Esophagus (tissue), 2 donors: Measurements from ENCODE around the gene RAD51B. TPM values are rescaled to one million over a fixed set of nuclear protein-coding genes. Genes with fewer than 3 reads are reported as not detected.

ENCODE experiments used
- H3K27ac ChIP-seq, 2 donors: one replicate each; pipeline ENCODE4 v1.5.1; 2013; ENCODE audit warnings: low read depth in 2 of 2, mild to moderate bottlenecking in 2 of 2, inconsistent platforms in 1 of 2, low read length in 1 of 2, moderate library complexity in 1 of 2
- H3K27me3 ChIP-seq, 2 donors: one replicate each; pipeline ENCODE4 v1.6.1; 2013; ENCODE audit warnings: low read length in 2 of 2, control low read depth in 1 of 2, mild to moderate bottlenecking in 1 of 2; ENCODE audit not compliant: insufficient read depth in 2 of 2, control insufficient read depth in 1 of 2
- H3K36me3 ChIP-seq, 2 donors: one replicate each; pipeline ENCODE4 v1.6.1; 2013; ENCODE audit warnings: low read length in 1 of 2; ENCODE audit not compliant: control insufficient read depth in 2 of 2, insufficient read depth in 2 of 2
- H3K4me1 ChIP-seq, 2 donors: one replicate each; pipeline ENCODE4 v1.6.1; 2013; ENCODE audit warnings: low read length in 1 of 2; ENCODE audit not compliant: control insufficient read depth in 2 of 2, insufficient read depth in 2 of 2
- H3K4me3 ChIP-seq, 2 donors: one replicate each; pipeline ENCODE4 v1.5.1; 2013; ENCODE audit warnings: low read length in 2 of 2, mild to moderate bottlenecking in 2 of 2, low read depth in 1 of 2, moderate library complexity in 1 of 2
- H3K9me3 ChIP-seq, 2 donors: one replicate each; pipeline ENCODE4 v1.6.1; 2013; ENCODE audit warnings: mild to moderate bottlenecking in 2 of 2, low read depth in 1 of 2, low read length in 1 of 2, moderate library complexity in 1 of 2; ENCODE audit not compliant: control insufficient read depth in 2 of 2, insufficient read depth in 1 of 2
- WGBS, 2 donors: extraction: QIAGEN DNeasy Blood & Tissue Kit; methylation state at CpG; one replicate each; pipeline ENCODE4 v1.1.7; 2013; 5-methylcytosine and 5-hydroxymethylcytosine counted together
- polyA plus RNA-seq, 2 donors: library from polyadenylated mRNA; stranded (reverse); fragments of 200-250 nt; gene quantifications; one replicate each; pipeline ENCODE4 v1.2.3, GENCODE V29; 2013
- donor health status: healthy with polysubstance abuse.
- donor health status: Bipolar disorder and iron deficiency.

RAD51B gene
- polyA plus RNA-seq, 2 donors: 3.2 to 4.0 TPM

- Histone ChIP-seq H3K27me3 (no peaks in the 10 kb centered on the region), H3K27ac (peak overlapping the region; percentile 80 to 86), H3K9me3 (no peaks in the 10 kb centered on the region), H3K36me3 (no peaks in the 10 kb centered on the region), H3K4me1 (peaks cover 0 to 5% of the 10 kb centered on the region in 2 donors), H3K4me3 (no peak overlapping the region)
- 14 to 27% methylated on average over 3 of the region's 3 CpGs for WGBS, 2 donors
These were observed 320.6 kb downstream of the RAD51B start for GRCh38 chr14:68140076-68140741.

GRCh38 chr14:68140806-68141205 lies 321.2 kb downstream of the RAD51B start:
- H3K9me3 ChIP-seq: no peaks in the 10 kb centered on the region
- H3K36me3 ChIP-seq: no peaks in the 10 kb centered on the region
- H3K4me3 ChIP-seq: no peak overlapping the region
- H3K27me3 ChIP-seq: no peaks in the 10 kb centered on the region
- WGBS, 2 donors: 46 to 49% methylated on average over 3 of the region's 3 CpGs
- H3K27ac ChIP-seq: peak overlapping the region; percentile 31 to 80
- peaks cover 0 to 5% of the 10 kb centered on the region in 2 donors for H3K4me1 ChIP-seq

- 53 to 54% methylated on average over 5 of the region's 5 CpGs for WGBS, 2 donors
- Histone ChIP-seq H3K27me3 (no peaks in the 10 kb centered on the region), H3K36me3 (no peaks in the 10 kb centered on the region), H3K4me1 (peaks cover 0 to 5% of the 10 kb centered on the region in 2 donors), H3K9me3 (no peaks in the 10 kb centered on the region), H3K4me3 (no peak overlapping the region), H3K27ac (peak overlapping the region in 1 of 2 donors; percentile 30)
These were observed 321.9 kb downstream of the RAD51B start for GRCh38 chr14:68141281-68142088.

GRCh38 chr14:68143341-68143841 lies 323.8 kb downstream of the RAD51B start:
- no peaks in the 10 kb centered on the region for H3K9me3 ChIP-seq
- H3K27me3 ChIP-seq: no peaks in the 10 kb centered on the region
- H3K4me1 ChIP-seq: peaks cover 0 to 5% of the 10 kb centered on the region in 2 donors
- WGBS, 2 donors: 32 to 35% methylated on average over 4 of the region's 4 CpGs
- H3K27ac ChIP-seq: peak overlapping the region; percentile 48 to 84
- H3K36me3 ChIP-seq: no peaks in the 10 kb centered on the region
- H3K4me3 ChIP-seq: no peak overlapping the region

- Histone ChIP-seq H3K27ac (peak overlapping the region; percentile 70 to 72), H3K4me3 (no peak overlapping the region), H3K27me3 (no peaks in the 10 kb centered on the region), H3K36me3 (no peaks in the 10 kb centered on the region), H3K9me3 (no peaks in the 10 kb centered on the region), H3K4me1 (peaks cover 0 to 5% of the 10 kb centered on the region in 2 donors)
- 61 to 62% methylated on average over 3 of the region's 3 CpGs for WGBS, 2 donors
These were observed 324.6 kb downstream of the RAD51B start for GRCh38 chr14:68144051-68144681.

- no peaks in the 10 kb centered on the region for H3K36me3 ChIP-seq
- peaks cover 0 to 3% of the 10 kb centered on the region in 2 donors for H3K4me1 ChIP-seq
- WGBS, 2 donors: 63 to 77% methylated on average over 2 of the region's 2 CpGs
- no peak overlapping the region for H3K4me3 ChIP-seq
- peak overlapping the region; percentile 41 to 47 for H3K27ac ChIP-seq
- H3K27me3 ChIP-seq: no peaks in the 10 kb centered on the region
- H3K9me3 ChIP-seq: no peaks in the 10 kb centered on the region
These were observed 325.5 kb downstream of the RAD51B start for GRCh38 chr14:68145036-68145435.

- H3K4me1 ChIP-seq: peaks cover 0 to 3% of the 10 kb centered on the region in 2 donors
- no peaks in the 10 kb centered on the region for H3K27me3 ChIP-seq
- no peak overlapping the region for H3K27ac ChIP-seq
- no peak overlapping the region for H3K4me3 ChIP-seq
- H3K9me3 ChIP-seq: no peaks in the 10 kb centered on the region
- no peaks in the 10 kb centered on the region for H3K36me3 ChIP-seq
These were observed 326.0 kb downstream of the RAD51B start for GRCh38 chr14:68145539-68145938.

- no peak overlapping the region for H3K4me3 ChIP-seq
- peak overlapping the region in 1 of 2 donors; percentile 52 for H3K27ac ChIP-seq
- WGBS, 2 donors: 36 to 57% methylated on average over 3 of the region's 3 CpGs
- H3K4me1 ChIP-seq: peaks cover 0 to 3% of the 10 kb centered on the region in 2 donors
- no peaks in the 10 kb centered on the region for H3K27me3 ChIP-seq
- H3K9me3 ChIP-seq: no peaks in the 10 kb centered on the region
- no peaks in the 10 kb centered on the region for H3K36me3 ChIP-seq
These were observed 327.2 kb downstream of the RAD51B start for GRCh38 chr14:68146818-68147217.

- Histone ChIP-seq H3K4me3 (no peak overlapping the region), H3K27me3 (no peaks in the 10 kb centered on the region), H3K27ac (no peak overlapping the region), H3K36me3 (no peaks in the 10 kb centered on the region), H3K4me1 (peaks cover 0 to 3% of the 10 kb centered on the region in 2 donors), H3K9me3 (no peaks in the 10 kb centered on the region)
These were observed 327.7 kb downstream of the RAD51B start for GRCh38 chr14:68147303-68147702.
